GM18909 (cell line): ENCODE results near the gene TSPEAR.

Source experiments
- ATAC-seq: cut with Tn5 transposase; IDR thresholded peaks from one replicate; pipeline ENCODE4 v1.9.1; 2021; ENCODE audit warnings: mild to moderate bottlenecking; ENCODE audit not compliant: unreplicated experiment, poor library complexity

Gene TSPEAR

DNA sequence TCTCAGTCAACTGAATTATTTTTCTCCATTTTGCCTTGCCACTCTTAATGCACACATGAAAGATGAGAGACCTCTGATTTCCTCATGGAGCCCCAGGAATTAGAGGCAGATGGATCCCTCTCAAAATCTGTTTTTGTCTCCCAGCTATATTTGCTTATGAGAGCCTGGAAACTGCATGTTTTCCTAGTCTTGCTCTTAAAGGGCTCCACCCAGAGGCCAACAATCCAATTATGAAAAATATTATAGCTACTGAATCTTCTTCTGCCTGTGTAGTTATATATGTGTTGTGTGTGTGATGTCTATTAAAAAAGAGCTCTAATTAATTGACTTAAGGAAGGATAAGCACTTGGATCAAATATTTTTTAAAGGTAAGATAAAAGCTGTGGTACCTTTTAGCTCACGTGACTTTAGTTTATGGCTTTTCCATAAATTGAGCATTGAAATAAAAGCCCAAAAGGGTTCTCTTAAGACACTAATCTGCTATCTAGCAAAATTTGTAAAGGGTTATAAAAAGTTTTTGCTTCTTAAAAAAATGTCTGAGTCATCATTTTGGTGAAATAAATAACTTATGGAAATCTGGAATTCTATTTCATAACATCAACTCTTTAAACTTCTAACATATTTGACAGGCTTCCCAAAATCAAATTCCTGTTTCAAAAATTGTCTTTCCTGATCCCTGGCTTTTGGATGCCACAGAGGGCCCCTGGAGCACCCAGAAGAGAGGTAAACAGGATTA, 31.2 kb upstream of the TSPEAR start:
- ATAC-seq: no peak

DNA sequence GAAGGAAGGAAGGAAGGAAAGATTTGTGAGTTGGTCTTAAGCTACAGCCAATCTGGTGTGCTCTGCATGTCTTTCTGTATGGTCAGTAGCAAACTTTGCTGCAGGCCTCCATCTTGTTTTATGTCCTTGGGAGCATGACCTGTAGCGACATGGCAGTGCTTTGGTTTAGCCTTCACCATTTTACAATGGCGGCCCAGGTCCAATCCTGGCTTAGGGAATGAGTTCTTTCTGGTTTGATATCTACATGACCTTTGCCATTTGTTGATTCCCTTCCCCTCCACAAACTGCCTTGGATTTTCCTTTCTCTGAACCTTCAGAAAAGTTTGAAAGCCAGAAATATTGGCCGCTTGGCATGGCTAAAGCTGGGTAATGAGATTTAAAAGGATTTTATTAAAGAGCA, 30.5 kb upstream of the TSPEAR start:
- ATAC-seq: no peak

DNA sequence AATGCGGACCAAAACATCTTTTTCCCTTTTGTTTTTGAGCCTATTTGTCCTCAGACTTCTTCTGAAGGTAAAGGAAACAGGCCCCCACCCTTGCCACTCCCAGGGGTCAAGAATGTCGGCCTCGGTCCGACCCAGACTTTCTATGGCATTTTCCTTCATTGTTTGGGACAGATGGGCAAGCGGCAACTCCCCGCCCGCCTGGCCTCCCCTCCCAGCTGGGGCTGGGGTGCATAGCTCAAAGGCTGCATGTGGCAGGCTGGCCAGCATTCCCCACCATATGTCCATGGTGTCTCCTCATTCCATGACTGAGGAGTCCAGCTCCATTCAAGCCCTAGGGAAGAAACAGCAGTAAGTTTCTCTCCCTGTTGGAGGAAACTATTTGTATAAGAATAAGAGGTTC, 29.4 kb upstream of the TSPEAR start:
- no peak for ATAC-seq

DNA sequence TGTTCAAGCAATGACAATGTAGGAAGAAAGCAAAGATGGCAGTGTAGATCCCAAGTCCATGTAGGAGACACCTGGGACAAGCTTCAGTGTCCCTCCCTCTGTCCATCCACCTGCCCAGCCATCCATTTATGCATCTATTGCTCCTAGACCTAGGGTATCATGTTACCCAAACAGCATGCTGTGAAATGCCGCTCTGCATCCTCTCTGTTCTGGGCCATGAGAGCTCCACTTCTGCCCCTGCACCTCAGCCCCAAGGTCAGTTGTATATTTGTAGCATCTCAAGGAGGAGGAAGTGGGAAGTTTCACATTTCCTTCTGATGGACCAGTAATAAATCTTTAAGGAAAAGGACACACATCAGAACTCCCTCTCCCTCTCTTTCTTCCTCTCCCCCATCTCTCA, 27.9 kb upstream of the TSPEAR start:
- ATAC-seq: no peak

DNA sequence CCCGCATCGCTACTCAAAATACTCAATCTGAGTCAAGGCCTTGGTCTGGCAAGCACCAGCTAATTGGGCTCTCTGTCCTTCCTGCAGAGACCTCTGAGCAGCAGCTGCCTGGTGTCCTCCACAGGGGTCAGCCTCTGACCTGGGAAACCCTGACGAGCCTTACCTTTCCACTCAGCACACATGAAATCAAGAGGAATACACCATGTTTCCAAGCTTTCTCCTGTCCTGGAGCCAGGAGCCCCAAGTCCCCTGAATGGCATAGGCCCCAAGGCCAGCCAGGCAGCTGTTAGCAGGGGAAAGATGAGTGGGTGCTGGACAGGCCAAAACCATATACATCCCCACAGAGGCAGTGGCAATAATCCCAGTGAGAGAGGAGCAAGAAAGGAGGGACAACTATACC, 27.2 kb upstream of the TSPEAR start:
- no peak for ATAC-seq

DNA sequence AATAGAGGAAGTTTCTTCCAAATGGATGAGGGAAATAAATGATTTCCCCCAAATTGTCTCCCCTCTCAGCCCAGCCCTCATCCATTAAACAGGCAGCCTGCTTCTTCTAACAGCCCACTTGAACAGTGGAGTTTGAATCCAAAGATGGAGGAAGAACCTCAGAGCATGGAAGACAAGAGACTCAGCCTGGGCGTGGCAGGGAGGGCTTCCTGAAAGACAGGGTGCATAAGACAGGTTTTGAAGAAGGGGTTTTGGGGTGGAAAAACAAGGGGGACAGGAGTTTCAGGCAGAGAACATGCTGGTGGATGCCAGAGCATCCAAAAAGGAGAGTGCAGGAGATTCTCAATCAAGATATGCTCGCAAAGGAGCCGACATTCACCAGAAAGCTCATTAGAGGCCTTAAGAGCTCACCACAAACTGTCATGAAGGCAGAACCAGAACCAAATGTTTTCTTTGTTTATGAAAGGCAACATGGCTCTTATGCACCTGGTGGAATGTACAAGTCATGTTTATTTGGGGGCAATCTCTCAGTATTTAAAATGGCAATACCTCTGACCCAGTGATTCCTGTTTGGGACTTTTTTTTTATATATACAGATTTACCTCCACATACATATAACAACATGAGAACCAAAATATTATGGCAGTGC, 26.5 kb upstream of the TSPEAR start:
- no peak for ATAC-seq

DNA sequence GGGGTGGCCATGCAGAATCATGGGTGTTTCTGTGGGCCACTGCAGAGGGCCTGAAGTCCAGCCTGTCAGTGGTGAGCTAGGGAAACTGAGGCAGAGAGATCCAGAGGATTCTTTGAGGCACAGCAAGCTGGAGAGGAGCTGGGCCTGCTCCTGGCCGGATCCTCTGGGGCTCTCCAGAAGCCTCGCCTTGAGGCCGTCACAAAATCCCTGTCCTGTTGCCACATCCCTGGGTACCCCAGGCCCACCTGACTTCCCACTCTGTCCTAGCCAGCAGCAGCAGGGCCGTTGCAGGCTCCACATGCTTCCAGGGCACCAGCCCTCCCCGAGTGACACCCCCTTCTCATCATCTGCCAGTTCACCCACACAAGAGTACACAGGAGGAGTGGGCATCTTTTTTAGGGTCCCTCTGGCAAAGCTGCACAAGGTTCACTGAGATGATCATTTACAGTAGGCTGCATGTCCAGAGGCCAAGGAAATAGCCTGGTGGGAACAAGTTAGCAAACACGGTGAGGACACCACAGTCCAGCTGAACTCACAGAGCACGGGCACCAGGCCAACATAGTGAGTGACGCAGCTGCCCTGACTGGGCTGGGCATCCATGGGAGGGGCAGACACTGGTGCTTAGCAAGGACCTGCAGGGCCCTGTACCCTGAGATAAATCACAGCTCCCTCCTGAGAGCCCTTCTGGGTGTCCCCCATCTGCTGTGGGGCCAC, 25.1 kb upstream of the TSPEAR start:
- no peak for ATAC-seq

DNA sequence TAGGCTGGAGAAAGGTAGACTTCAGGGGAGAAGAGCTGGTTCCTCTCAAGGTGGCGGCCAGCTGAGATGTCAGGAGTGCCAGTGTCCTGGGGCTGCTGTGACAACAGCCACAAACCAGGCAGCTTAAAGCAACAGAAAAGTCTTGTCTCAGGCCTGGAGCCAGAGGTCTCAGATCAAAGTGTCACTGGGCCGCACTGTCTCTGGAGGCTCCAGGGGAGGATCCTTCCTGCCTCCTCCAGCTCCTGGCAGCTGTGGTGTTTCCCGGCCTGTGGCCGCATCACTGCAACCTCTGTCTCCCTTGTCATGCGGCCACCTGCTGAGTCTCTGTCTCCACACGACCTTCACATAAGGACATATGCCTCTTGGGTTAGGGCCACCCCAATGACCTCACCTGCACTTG, 24.4 kb upstream of the TSPEAR start:
- ATAC-seq: no peak

DNA sequence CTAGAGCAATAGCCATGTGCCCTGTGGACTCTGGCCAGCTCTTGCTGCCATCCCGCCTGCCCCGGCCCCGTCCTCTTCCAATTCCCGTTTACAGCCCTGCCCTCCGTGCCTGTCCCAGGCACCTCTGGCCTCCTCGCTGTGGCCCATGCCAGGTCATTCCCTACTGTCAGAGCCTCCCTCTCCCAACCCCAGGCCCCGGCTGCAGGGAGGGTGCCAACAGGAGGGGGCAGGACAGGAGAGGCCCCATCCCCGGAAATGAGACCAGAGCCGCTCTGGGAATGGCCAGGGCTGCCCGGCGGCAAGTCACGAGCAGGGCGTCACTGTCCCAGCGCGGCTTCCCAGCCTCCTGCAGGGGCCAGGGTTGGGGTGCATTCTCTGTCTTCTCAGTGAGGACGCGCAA, 23.5 kb upstream of the TSPEAR start:
- ATAC-seq: no peak

DNA sequence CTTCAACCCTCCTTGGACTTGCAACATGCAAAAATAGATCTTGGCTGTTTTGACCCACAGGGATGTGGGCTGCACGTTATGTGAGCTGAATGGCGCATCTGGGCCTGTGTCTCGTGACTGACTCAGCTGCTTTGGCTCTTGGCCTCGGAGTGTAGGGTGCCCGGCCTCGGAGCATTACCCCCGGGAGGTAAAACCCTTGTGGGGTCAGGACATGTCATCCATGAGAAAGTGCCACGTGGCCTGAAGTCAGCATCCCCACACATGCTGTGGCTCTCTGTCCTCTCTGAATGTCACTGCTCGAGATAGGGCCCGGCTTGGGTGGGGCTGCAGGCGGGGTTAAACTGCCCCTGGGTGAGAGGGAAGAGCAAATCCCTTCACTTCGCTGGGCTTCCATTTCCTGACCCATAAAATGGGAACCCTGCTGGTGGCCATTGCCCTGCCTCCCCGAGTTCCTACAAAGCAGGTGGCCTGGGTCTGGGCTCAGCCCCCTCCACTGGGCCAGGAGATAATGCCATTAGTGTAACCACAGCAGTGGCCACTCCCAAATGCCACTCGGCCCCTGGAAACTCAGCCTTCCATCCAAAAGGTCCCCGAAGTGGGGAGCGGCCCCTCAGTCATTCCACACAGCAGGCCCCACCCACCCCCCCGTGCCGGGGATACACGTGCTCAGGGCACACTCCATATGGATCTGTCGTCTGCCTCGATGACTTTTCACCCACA, 22.8 kb upstream of the TSPEAR start:
- ATAC-seq: no peak

DNA sequence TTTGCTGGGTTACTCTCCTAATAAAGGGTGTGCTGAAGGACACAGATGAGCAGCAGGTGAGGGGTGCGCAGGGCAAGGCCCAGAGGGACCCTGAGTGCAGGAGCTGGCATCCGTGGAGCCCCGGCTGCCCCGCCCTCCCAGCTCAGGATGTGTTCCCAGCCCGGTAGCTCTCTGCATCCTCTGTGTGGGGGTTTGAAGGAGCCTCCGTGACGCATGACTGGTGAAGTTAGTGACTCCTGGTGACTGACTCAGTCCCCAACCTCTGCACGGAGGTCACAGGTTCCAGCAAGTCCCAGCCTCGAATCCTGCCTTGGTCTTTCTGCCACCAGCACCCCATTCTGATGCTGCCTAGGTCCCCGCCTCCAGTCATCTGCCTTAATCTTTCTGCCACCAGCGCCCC, 21.6 kb upstream of the TSPEAR start:
- no peak for ATAC-seq

DNA sequence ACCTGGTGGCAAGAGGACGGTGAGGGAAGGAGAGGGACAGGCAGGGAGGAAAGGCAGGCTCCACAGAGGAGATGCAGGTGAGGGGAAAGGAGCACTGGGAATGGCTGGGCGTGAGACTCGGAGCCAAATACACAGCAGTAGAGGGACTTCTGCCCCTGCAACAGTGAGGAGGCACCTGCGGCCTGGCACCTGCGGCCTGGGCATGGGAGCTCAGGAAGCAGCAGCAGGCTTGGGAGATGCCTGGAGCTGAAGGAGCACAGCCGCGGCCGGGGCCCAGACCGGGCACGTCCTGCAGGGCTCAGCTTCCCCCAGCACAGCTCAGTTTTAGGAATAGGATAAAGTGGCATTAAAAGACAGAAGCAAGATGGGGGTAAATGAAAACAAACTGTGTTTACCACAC, 20.9 kb upstream of the TSPEAR start:
- no peak for ATAC-seq

DNA sequence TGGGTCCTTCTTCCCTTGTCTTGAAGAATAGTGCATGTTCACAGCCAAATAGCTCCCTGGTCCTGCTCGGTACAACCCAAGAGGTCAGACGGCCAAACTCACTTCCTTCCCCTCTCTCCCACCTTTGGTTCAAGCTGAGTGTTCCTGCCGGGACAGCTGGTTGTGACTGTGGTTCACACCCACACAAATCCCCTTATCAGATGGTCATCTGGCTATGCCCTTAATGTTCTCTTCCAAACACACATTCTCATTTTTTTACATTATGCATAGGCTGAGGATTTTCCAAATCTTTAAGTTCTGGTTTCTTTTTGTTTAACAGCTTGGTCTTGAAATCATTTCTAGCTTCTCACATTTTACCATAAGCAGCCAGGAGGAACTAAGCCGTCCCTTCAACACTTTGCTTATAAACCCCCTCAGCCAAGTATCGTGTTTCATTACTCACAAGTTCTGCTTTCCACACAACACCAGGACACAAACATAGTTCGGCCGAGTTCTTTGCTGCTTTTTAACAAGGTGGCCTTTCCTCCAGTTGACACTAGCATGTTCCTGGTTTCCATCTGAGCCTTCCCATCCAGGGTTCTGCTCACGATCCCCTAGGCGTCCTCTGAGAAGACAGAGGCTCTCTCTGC, 19.7 kb upstream of the TSPEAR start:
- no peak for ATAC-seq

DNA sequence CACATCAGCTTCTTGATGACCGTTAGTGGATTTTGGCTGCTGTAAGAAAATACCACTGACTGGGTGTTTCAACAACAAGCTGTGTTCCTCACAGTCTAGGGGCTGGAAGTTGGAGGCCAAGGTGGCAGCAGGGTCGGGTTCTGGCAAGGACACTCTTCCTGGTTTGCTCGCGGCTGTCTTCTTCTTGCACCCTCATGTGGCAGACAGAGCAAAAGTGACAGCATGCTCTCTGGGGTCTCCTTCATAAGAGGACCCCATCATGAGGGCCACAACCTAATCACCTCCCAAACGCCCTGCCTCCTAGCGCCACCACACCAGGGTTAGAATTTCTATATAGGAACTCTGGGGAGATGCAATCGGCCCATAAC, 18.6 kb upstream of the TSPEAR start:
- ATAC-seq: no peak

DNA sequence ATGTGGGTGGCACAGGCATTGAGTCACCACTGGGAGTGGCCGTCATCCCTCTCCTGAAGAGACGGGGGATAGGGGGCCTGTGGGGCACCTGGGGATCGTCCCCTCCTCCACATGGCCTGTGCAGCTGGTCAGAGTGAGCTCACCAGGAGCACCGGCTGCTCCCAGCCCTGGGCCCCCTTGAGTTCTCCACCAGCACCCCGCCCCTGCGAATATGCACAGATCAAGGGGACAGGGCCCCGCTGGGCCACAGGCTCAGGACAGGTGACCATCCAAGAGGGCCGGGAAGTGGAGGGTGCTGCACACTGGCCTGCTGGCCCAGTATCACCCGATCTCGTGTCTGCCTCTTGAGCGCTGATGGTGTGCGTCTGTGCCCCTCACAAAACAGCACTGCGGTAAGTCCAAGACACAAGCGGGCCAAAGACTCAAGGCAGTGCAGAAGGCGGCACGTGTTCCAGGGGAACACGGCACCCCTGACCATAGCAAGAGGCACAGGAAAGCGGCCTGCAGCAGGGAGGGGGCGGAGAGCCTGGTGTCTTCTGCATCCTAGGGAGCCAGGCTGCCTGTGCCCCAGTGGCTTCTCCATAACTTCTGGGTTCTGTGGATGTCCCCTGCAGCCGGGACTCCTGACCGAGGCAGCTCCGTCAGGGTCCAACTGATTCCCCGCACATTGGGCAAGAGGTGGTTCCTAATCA, 18.1 kb upstream of the TSPEAR start:
- ATAC-seq: no peak

DNA sequence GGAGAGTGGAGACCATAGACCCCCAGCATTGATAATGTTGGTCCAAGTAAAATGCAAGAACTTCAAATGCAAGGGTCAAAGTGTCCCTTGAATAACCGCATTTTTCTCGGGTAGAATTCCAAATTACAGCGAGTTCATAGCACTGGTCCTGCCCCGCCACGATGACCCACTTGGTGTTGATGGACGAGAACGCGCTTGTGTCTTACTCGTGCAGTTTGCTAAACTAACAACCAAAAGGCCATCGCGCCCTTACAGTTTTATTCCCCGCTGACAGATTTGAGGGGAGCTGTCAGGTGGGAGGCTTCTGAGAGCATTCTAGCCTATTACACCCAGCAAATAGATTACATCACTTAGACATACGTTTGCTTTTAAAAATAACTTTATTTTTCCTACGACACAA, 17.3 kb upstream of the TSPEAR start:
- ATAC-seq: no peak

DNA sequence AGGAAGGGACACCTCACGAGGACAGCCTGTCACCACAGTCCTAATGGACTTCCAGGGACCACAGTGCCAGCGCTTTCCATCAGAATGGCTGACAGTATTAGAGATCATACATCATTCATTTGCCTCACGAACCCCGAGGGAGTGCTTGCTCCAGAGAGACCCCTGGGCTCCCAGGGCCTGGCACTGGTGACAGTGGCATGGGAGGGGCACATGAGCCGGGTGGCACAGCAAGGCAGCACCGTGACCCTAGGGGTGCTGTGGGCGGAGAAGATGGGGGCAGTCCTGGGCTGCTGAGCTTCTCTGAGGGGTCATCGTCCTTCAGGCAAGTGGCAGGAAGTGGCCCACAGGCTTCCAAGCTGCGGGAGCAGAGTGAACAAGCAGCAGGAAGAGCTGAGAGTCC, 16.4 kb upstream of the TSPEAR start:
- no peak for ATAC-seq

DNA sequence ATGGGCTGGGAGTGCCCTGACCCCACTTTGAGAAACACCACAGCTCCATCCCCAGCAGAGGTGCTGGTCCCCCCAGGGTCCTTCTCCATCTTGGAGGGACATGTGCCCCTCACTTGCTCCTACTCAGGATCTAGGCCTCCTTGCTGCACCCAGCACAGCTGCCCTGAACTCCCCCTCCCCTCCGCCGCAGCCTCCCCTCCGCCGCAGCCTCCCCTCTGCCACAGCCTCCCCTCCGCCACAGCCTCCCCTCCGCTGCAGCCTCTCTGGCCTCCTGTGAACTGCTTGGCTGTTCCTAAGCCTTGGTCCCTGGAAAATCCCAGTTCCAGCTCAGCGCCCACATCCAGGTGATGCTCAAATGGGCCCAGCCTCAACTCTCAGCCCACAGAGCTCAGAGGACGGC, 15.9 kb upstream of the TSPEAR start:
- ATAC-seq: no peak

DNA sequence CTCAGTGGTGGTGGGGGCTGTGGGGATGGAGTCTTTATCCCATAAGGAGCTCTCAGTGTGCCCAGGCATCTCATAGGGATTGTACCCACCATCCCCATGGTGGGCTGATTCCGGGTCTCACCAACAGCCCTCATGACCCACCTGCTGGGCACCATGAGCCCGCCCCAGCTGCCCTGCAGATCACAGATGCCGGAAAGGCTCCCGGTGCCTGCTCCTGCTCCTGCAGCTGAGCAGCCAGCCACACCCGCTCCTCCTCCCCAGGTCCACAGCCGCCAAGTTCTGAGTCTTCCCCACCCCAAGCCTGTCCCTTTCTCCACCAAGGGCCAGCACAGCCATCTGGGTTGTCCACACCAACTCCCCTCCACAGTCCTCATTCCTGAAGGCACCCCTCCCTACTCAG, 15.5 kb upstream of the TSPEAR start:
- ATAC-seq: no peak

DNA sequence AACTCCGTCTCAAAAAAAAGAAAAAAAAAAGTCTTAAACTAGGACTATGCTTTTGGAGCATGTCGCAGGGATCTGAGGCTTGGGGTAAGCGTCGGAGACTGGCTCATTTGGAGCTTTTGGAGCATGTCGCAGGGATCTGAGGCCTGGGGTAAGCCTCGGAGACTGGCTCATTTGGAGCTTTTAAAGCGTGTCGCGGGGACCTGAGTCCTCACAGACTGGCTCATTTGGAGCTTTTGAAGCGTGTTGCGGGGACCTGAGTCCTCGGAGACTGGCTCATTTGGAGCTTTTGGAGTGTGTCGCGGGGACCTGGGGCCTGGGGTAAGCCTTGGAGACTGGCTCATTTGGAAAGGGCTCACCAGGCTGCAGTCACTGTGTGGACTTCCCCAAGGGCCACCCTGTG, 13.6 kb upstream of the TSPEAR start:
- no peak for ATAC-seq
